ENCODE results near the gene KCNE1. TPM values are rescaled to one million over a fixed set of nuclear protein-coding genes. Genes with fewer than 3 reads are reported as not detected.

KCNE1 gene
- total and polyA plus RNA-seq, 2 of the 4 experiments (the other 2 are of a cell fraction) = 0.46 to 0.90 TPM

DNA sequence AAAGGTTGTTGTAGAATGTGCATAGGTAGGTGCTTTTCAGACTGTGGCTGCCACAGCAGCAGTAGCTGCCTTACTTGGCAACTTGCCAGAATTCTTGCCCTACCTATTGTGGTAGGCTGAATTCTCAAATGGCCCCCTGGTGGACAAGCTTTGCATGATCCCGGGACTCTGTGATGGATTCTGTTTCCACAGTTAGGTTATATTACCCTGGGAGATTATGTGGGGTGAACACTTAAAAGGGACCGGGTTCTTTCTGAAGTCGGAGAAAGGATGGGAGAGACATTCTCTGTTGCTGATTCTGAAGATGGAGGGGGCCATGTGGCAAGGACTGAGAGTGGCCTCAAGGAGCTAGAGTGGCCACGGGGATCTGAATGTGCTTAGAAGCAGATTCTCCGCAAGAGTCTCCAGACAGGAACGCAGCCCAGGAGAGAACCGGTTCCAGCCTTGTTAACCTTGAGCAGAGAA lies 32.1 kb upstream of the KCNE1 start:
- Histone ChIP-seq H2BK15ac (ENCODE audit: low read depth, low read length) (peak overlapping the region; percentile 98; the same call in 2 of the 3 replicates), H3K9ac (ENCODE audit: low read depth, low read length) (no peak overlapping the region), H3K4me2 (ENCODE audit: low read depth, low read length) (no peak overlapping the region), H3K4ac (ENCODE audit: low read depth, low read length) (peak overlapping the region; percentile 100), H2AK5ac (ENCODE audit: low read depth, low read length) (peak overlapping the region; percentile 100), H3K14ac (replicated peaks; ENCODE audit: low read depth, low read length) (peak overlapping the region; percentile 100), H3K9me1 (ENCODE audit: insufficient read depth, low read length) (peaks cover 20% of the 10 kb centered on the region; the same call in 1 of the 2 replicates), H2BK20ac (ENCODE audit: low read depth, low read length) (peak overlapping the region; percentile 100), H3K56ac (ENCODE audit: extremely low read depth, insufficient read depth, low read length) (no peak overlapping the region), H4K8ac (ENCODE audit: low read depth in 2 of 2, low read length in 2 of 2) (peak overlapping the region; percentile 94 to 100; a peak in 3 of 4 replicates), H2AK9ac (replicated peaks; ENCODE audit: low read depth, low read length, poor library complexity) (peak overlapping the region; percentile 35), H3K36me3 (ENCODE audit: control insufficient read depth, insufficient read depth, low read length) (no peaks in the 10 kb centered on the region), H4K20me1 (ENCODE audit: insufficient read depth, low read length) (no peaks in the 10 kb centered on the region), H4K91ac (ENCODE audit: insufficient read depth, low read depth, low read length) (peak overlapping the region; percentile 99), H2BK5ac (ENCODE audit: low read depth, low read length, poor library complexity, severe bottlenecking) (peak overlapping the region; percentile 99), H2BK120ac (ENCODE audit: low read depth, low read length) (peak overlapping the region; percentile 100), H2AFZ (replicated peaks; ENCODE audit: low read length, poor library complexity) (no peak overlapping the region), H4K5ac (ENCODE audit: low read depth, low read length) (peak overlapping the region; percentile 52; the same call in 1 of the 2 replicates), H3K18ac (ENCODE audit: low read depth, low read length) (peak overlapping the region; percentile 96), H3K23ac (ENCODE audit: low read depth, low read length) (peak overlapping the region; percentile 70; the same call in 1 of the 2 replicates), H3K4me3 (ENCODE audit: insufficient read depth, low read depth, low read length) (no peak overlapping the region), H3K79me1 (ENCODE audit: low read depth in 1 of 2, low read length in 2 of 2) (peaks cover 12 to 52% of the 10 kb centered on the region in 2 experiments), H3K27ac (ENCODE audit: insufficient read depth, low read length) (peak overlapping the region; percentile 47), H3K9me3 (ENCODE audit: control insufficient read depth, insufficient read depth, low read length) (no peaks in the 10 kb centered on the region), H3K27me3 (ENCODE audit: control insufficient read depth, insufficient read depth, low read length) (no peaks in the 10 kb centered on the region), H3K4me1 (ENCODE audit: control insufficient read depth, insufficient read depth, low read length) (peaks cover 15% of the 10 kb centered on the region)
- WGBS, 2 experiments (ENCODE audit: extremely low coverage in 2 of 2, insufficient read length in 1 of 2) = 96% methylated on average over 4 of the region's 7 CpGs; no CpG with 5 or more reads in 1 of the 2 experiments
- in situ Hi-C loops (cut with MboI; ENCODE audit: low sequenced_read_pairs) (no loop called here), intact Hi-C loops (cut with micrococcal nuclease) (loop anchor here (2.0 kb wide), 1 partner anchor 17 kb away; no protein-coding TSS in a partner anchor), dilution Hi-C loops (cut with HindIII; ENCODE audit: low sequenced_read_pairs, unreplicated experiment) (no loop called here)
- TF ChIP-seq NFE2L2 (IDR thresholded peaks at IDR 0.05; ENCODE audit: low read depth, low read length) = no peak
- TF ChIP-seq RAD21 (IDR thresholded peaks at IDR 0.05; ENCODE audit: low read length) = peak; percentile 47
- no peak for TF ChIP-seq BHLHE40 (IDR thresholded peaks at IDR 0.05; ENCODE audit: low read depth, low read length)
- TF ChIP-seq SMC3 (IDR thresholded peaks at IDR 0.05; ENCODE audit: low read depth, low read length) = peak; percentile 41
- TF ChIP-seq, protein P1, sequence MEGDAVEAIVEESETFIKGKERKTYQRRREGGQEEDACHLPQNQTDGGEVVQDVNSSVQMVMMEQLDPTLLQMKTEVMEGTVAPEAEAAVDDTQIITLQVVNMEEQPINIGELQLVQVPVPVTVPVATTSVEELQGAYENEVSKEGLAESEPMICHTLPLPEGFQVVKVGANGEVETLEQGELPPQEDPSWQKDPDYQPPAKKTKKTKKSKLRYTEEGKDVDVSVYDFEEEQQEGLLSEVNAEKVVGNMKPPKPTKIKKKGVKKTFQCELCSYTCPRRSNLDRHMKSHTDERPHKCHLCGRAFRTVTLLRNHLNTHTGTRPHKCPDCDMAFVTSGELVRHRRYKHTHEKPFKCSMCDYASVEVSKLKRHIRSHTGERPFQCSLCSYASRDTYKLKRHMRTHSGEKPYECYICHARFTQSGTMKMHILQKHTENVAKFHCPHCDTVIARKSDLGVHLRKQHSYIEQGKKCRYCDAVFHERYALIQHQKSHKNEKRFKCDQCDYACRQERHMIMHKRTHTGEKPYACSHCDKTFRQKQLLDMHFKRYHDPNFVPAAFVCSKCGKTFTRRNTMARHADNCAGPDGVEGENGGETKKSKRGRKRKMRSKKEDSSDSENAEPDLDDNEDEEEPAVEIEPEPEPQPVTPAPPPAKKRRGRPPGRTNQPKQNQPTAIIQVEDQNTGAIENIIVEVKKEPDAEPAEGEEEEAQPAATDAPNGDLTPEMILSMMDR (conservative IDR thresholded peaks at IDR 0.05; ENCODE audit: low read depth, low read length) = peak; percentile 58
- CTCF ChIA-PET = interaction anchor here (0.5 to 1.5 kb wide), 5 partner anchors 14 to 1662 kb away, joined by 3 to 7 read pairs (median 3); no protein-coding TSS in a partner anchor
- BruUV-seq (replicated peaks) = no TSS peak
- ATAC-seq (ENCODE audit: low read depth) (no peak), DNase-seq (peak; percentile 75)
- POLR2A ChIA-PET (ENCODE audit: unreplicated experiment) = interaction anchor here (0.6 kb wide), 1 partner anchor 18 kb away, joined by 3 read pairs; no protein-coding TSS in a partner anchor
